ENCODE measurements around the gene PALLD.
"Not testable (repeated sequence)": the region's sequence is repeated elsewhere in the genome, so short reads cannot be mapped to it uniquely, and the experiment has no call there.

The PALLD gene

DNA sequence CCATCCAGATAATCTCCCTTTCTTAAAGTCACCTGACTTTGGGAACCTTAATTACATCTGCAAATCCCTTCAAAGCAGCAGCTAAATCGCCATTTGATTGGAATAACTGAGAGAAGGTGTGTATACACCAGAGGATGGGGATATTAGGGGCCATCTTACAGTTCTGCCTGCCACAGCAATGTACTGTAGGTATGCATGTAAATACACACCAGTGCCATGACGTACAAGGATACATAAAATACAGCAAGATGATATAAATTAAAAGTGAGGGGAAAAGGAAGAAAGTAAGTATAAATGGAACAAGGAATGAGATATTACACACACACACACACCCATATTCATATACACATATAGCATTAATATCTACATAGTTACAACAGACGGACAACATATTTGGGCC, 432.0 kb downstream of the PALLD start:
- DNase-seq, result no peak

DNA sequence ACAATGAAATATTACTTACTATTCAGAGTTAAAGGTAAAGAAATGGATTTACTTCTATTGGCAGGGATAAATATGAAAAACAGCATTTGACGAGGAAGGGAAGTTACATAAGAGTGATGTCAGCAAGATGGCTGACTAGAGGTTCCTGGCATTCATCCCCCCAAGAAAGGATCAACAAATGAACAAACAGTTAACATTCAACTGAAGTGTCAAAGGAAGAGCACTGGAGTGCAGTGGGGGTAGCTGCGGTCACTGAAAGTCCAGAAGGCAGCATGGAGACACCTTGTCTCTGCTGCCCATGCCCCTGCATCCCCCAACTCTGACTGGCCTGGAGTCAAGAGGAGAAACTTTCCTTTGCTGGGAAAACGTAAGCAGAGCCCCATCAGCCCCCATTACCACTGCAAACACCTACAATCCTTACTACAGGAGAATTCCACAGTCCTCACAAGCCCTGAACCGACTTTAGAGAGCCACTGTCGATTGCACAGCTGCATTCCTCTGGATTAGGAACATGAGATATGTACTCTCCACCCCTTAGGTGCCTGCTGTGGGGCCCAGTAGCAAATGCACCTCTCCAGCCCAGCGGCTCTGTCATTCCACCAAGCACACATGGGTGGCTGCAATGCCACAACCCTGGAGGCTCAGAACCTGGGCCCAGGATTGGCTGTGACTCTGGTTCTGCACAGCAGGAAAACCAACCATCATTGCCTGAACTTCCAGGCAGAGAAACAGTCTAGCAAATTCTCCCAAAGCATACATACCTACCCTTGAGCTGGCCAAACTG, 433.8 kb downstream of the PALLD start:
- DNase-seq, result no peak

DNA sequence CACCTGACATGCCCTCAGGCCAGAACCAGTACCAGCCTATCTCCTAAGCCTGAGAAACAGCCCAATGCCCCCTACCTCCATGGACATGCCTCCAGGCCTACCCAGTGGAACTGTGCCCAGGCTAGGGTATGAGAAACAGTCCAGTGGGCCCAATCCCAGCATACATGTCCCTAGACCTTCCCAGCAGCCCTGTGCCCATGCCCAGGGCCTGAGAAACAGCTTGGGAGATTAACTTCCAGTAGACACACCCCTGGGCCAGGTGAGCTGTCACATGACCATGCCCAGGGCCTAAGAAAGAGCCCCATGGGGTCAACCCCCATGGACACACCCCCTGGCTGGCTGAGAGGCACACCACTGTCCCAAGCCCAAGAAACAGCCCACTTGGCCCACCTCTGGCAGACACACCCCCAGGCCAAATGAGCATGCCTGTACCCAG, 434.4 kb downstream of the PALLD start:
- DNase-seq, result no peak

DNA sequence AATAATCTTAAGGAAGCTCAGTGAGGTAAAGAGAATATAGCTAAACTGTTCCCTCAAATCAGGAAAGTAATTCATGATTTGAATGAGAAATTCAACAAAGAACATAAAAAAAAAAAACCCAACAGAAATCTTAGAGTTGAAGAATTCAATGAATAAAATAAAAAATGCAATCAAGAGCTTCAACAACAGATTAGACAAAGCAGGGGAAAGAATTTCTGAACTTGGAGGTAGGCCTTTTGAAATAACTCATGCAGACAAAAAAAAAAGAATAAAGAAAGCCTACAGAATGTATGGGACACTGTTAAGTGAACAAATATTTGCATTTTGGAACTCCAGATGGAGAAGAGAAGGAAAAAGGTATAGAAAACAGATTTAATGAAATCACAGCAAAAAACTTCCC, 435.3 kb downstream of the PALLD start:
- no peak for DNase-seq

DNA sequence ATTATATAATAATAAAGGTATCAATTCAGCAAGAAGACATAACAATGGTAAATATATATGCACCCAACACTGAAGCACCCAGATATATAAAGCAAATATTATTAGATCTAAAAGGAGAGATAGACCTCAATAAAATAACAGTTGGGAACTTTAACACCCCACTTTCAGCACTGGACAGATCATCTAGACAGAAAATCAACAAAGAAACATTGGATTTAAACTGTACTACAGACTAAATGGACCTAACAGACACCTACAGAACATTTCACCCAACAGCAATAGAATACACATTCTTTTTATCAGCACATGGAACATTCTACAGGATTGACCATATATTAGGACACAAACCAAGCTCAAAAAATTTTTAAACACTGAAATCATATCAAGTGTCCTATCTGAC, 436.6 kb downstream of the PALLD start:
- no peak for DNase-seq

DNA sequence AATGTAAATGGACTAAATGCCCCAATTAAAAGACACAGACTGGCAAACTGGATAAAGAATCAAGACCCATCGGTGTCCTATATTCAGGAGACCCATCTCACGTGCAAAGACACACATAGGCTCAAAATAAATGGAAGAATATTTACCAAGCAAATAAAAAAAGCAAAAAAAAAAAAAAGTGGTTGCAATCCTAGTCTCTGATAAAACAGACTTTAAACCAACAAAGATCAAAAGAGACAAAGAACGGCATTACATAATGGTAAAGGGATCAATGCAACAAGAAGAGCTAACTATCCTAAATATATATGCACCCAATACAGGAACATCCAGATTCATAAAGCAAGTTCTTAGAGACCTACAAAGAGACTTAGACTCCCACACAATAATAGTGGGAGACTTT, 440.6 kb downstream of the PALLD start:
- not testable (repeated sequence) for DNase-seq

DNA sequence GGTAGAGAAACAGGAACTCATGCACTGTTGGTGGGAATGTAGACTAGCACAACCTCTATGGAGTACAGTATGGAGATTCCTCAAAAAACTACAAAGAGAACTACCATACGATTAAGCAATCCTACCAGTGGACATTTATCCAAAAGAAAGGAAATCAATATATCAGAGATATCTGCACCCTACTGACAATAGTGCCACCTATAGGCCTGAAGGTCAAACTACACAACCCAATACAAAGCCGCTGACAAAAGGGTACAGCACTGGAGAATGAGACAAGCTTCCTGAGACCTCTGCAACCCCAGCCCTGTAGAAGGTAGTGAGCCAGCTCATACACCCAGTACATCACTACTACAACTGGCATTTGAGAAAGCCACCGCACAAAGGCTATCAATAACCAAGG, 446.1 kb downstream of the PALLD start:
- no peak for DNase-seq

DNA sequence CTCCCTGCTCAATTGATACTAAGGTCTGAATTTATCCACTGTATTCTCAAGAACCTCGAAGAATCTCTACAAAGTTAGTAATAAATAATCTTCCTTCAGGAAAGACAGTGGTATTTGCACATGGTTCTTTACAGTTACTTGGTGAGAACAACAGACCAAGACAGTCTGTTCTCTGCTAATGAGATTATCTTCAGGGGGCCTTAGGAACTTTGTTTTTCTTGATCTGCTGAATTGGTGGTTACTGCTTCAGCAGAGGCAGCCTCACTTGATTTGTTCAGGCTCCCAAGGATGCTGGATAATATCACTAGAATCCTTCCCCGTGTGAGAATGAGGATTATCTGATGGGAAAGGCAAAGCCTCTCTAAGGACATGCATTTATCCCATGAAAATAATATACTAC, 448.4 kb downstream of the PALLD start:
- DNase-seq, result no peak

DNA sequence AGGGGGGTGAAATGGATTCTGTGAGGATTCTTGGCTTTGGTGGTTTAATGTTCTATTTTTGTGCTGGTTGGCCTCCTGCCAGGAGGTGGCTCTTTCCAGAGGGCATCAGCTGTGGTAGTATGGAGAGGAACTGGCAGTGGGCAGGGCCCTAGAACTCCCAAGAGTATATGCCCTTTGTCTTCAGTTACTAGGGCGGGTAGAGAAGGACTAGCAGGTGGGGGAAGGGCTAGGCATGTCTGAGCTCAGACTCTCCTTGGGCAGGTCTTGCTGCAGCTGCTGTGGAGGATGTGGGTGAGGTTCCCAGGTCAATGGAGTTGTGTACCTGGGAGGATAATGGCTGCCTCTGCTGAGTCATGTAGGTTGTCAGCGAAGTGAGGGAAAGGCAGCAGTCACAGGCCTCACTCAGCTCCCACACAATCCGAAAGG, 456.0 kb downstream of the PALLD start:
- DNase-seq, result not testable (repeated sequence)

DNA sequence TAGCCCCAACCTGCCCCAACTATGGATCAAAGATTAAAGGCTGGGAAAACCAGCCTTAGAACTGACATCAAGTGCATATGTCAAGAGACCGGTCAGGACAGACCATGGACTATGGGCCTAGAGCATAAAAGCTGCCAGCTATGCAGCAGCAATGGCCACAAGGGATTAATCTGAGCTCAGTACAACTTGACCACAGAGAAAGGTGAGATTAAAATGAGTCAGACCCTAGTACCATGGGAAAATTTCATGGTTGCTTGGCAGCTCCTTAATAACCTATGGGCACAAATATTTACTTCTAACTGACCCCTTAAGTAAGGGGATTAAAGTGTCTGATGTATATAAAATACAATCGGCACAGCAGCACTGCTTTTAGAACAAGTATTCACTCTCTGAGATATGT, 458.8 kb downstream of the PALLD start:
- no peak for DNase-seq

DNA sequence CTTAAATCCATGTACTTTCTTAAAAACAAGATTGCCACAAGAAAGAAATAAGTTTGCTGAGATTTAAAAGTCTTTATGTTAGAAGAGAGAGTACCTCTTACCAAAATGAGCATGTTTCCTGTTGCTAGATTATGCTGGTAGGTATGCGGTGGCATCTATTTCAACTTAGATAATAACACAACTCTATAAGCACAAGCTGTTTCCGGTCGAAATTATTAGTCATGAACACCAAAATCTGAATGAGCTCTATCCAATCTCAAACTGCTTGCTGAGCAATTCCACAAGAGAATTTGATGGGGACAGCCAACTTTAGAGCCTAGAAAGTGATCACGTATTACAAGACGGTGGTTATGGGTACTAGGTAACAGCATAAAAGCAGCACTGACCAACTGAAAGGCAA, 463.9 kb downstream of the PALLD start:
- DNase-seq, result no peak

DNA sequence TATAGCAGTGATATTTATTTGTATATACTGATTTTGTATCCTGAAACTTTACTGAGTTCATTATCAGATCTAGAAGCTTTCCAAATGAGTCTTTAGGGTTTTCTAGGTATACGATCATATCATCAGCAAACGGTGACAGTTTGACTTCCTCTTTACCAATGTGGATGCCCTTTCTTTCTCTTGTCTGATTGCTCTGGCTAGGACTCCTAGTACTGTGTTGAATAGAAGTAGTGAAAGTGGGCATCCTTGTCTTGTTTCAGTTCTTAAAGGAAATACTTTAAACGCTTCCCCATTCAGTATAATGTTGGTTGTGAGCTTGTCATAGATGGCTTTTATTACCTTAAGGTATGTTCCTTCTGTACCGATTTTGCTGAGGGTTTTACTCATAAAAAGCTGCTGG, 475.7 kb downstream of the PALLD start:
- DNase-seq, result no peak
